ENCODE data around the gene KIAA1549. TPM values are rescaled to one million over a fixed set of nuclear protein-coding genes. Genes with fewer than 3 reads are reported as not detected.

KIAA1549 gene
- total RNA-seq, 1 donor from 2014 or later = 1.9 TPM

DNA sequence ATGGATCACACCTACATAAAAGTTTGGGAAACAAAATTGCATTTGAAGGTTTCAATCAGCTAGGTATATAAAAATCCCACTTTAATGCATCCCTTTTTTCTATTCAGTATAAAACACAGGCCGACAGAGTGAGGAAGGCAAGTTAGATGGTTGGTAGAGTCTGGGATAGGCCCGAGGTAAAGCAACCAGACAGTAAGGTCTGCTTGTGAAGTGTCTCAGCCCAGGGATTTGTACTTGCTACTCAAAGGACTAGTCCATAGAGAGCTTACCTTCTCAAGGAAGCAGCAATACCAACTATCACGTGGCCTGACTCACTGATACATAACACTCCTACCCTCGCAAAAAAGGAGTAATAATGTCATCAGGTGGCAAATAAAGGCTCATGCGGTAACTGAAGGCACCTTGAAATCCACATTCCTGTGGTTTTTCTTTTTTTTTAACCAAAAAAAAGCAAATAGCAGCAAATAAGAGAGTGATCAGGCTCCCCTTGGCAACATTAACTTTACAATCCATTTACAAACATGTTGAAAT lies 127.0 kb downstream of the KIAA1549 start:
- DNase-seq (ENCODE audit: low read depth in 2 of 2) = no peak

DNA sequence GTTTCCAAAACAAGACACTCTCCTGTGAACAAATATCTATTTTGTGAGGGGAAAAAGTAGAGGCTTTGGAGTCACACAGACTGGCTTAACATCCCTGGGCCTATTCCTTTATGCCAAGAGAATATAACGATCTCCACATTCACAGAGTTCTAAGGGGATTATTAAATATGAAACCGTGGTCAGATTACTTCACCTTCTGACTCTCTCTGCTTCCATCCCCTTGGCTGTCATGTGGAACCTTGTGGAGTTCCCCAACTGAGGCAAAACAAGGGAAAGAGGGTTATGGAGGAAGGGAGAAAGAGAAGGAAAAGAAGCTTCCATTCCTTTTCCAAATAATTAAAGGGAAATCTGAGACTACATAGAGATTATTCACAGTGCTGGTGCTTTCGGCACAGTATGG lies 127.7 kb downstream of the KIAA1549 start:
- no peak for DNase-seq (ENCODE audit: low read depth in 2 of 2)

DNA sequence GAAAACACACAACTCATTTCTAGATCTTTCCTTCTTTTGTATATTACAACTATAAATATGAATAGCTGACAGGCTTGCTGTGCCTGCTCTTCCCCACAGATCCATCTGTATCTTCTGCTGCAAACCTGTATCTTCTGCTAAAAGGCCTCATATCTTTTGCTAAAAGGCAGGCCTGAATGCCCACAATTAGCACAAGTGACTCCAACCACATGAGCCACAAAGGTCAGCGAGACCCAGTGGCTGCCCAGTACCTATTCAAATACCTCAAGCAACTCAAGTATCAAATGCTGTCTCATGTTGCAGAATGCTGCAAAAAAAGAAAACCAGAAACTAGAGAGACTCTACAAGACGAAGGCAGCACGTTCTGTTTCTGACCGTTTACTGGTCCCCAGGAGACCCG lies 128.7 kb downstream of the KIAA1549 start:
- no peak for DNase-seq (ENCODE audit: low read depth in 2 of 2)

DNA sequence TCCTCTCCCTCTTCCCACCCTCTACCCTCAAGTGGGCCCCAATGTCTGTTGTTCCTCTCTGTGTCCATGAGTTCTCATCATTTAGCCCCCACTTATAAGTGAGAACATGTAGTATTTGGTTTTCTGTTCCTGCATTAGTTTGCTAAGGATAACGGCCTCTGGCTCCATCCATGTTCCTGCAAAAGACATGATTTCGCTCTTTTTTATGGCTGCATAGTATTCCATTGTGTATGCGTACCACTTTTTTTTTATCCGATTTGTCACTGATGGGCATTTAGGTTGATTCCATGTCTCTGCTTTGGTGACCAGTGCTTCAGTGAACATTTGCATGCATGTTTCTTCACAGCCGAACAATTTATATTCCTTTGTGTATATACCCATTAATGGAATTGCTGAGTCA lies 131.5 kb downstream of the KIAA1549 start:
- DNase-seq (ENCODE audit: low read depth in 2 of 2) = no peak

DNA sequence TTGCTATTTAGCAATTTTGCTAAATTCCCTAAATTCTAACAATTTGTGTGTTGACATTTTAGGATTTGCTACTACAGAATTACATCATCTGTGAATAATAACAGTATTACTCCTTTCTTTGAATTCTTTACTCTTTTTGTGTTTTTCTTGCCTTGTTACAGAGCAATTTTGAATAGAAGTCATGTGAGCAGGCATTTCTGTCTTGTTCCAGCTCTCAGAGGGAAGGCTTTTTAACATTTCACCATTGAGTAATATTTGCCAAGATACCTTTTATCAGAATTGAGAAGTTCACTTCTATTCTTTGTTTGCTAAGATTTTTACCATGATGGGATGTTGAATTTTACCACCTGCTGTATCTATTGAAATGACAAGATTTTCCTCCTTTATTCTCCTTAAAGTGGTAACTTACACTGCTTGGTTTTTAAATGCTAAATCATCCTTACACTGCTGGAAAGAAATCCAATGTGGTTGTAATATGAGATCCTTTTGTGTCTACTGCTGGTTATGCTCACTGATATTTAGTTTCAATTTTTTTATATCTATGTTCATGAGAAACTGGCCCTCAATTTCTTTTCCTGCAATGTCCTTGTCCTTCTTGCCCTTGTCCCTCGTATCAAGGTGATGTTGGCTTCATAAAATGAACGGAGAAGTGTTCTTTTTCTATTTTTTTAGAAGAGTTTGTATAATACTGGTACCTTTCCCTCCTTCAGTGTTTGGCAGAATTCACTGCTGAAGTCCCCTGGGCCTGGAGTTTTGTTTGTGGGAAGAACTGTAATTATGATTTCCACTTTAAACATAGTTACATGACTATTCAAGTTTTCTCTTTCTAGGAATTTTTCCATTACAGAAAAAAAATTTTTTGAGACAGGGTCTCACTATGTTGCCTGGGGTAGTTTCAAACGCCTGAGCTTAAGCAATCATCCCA lies 132.9 kb downstream of the KIAA1549 start:
- no peak for DNase-seq (ENCODE audit: low read depth in 2 of 2)

DNA sequence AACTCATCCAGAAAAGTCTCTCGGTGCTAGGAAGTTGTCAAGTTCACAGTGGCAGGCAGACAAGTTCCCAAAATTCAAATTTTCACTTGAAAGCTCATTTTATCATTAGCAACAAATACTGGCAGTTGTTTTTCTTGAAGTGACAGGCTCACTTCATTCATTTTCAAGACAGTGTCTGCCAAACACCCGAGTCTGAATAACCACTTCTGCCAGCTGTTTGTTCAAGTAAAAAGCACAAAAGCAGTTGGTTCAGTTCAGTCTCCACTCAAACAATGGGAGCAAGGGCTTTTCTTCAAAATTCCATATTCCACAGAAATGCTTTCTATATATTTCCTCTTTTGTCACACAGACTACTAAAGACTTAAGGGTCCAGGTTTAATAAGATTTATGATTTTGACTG lies 135.5 kb downstream of the KIAA1549 start:
- no peak for DNase-seq (ENCODE audit: low read depth in 2 of 2)

DNA sequence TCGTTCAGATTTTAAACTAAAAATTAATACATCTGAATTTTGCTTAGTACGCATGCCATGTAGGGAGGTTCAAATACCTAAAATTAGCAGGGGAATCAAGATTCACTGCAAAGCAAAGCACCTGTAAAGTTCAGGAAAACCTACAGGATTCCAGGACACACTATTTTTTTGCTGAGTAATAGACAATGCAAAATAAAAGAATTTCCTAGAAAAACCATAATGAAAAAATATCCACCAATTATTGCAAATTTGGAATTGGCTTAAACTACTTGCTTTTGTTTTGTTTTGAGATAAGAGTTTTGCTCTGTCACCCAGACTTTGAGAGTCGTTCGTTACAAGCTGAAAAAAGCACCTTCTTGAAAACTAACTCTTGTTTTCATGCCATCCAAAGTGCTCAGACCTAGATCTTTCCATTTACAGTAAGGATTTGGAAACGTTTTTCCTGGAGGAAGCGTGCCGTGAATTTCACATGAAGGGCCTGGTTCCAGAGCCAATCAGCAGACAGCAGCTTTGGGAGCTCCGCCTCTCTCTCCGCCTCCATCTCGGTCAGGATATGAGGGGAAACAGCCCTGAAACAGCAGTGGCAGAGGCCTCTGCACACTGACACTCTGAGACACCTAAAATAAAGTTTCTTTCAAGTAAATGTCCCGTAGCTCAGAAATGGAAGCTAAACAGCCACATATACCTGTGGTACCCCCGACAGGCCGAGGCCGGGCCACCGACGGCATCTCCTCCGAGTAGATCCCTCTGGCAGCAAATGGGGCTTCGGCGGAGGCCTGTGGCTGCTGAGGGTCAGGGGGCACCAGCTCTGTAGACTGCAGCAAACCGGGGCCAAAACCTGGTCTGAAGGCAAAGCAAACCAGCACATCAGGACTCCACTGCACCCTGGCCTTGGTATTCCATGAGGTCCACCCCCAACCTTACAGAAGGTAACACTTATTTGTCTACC lies 137.3 kb downstream of the KIAA1549 start:
- DNase-seq (ENCODE audit: low read depth in 2 of 2) = no peak

DNA sequence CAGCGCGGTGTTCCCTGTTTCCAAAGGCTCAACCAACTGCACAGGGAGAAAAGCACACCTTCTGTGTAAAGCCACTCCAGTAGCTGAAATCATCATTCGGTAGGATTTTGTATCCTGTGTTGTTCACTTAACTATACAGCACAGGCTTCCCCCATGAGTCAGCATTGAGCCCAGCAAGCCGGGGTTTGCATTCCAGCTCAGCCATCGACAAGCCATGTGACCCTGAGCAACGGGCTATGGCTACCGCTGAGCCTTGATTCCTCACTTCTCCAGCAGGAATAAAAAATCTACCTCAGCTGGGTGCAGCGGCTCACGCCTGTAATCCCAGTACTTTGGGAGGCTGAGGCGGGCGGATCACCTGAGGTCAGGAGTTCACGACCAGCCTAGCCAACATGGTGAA lies 139.1 kb downstream of the KIAA1549 start:
- DNase-seq (ENCODE audit: low read depth in 2 of 2) = peak in 1 of 2 donors; percentile 19

DNA sequence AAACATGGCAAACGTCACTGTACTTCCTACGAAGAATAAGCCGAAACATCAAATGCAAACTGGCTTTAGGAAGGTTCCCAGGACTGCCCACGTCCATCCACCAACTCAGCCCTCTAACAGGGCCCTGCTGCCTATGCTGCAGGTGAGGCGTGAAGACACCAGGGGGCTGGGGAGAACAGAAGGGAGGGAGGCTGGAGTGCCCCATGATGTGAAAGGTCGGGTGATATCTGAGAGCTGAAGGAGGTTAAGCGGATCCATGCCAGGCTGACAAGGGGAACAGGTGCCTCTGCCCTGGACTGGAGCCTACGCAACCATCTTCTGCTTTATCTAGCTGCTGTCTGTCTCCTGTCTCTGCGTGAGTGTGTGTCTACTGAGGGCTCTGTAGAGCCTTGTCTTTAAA lies 143.0 kb downstream of the KIAA1549 start:
- DNase-seq (ENCODE audit: low read depth in 2 of 2) = no peak

DNA sequence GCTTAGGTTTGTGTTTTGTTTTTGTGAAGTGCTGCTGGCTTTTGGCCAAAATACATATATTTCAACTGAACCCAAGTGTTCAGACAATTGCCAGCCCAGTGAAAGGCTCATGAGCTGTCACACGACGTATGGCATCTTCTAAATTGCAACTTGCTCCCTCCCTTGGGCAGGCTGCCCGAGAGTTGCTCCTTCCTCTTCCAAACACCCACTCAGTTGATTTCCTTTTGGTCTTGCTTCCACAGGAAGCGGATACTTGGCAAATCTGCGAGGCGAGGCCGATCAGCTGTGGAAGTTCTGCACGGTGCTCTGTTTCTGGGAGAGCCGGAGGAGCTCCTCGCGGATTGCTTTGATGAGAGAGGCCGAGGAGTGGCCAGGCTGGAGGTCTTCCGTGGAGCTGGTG lies 143.6 kb downstream of the KIAA1549 start:
- DNase-seq (ENCODE audit: low read depth in 2 of 2) = peak; percentile 9 to 73

DNA sequence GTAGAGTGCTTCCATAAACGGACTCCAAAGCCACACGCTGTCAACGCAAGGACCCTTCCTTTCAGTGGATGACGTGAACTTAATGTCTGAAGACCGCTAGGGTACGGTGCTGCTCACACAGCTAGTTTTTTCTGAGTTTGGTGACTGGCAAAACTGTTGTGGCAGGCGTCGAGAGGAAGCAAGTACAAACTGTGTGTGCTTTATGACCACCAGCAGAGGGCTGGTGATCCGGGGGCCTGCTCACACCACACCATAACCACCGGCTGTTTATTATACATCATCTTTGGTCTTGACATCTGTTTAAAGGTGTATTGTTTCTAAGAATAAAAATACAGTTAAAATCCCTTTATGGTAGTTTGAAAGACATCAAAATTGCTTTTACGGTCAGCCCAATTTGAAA lies 146.1 kb downstream of the KIAA1549 start:
- no peak for DNase-seq (ENCODE audit: low read depth in 2 of 2)

DNA sequence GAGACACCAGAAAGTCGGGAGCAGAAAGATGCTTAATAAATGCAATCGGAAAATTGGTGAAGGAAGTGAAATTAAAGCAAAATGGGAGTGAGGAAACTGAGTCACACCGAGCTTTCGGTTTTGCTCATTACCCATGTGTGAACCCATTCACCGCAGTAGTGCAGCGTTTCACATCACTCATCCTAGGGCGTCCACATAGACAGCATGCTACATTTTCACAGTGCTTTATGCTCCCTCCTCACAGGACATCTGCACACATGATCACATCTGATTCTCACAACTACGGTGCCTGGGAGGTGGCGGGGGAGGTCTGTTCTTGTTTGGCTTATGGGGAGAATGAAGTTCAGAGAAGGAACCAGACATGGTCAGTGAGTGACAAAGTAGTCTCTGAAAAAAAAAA lies 146.6 kb downstream of the KIAA1549 start:
- DNase-seq (ENCODE audit: low read depth in 2 of 2) = no peak

DNA sequence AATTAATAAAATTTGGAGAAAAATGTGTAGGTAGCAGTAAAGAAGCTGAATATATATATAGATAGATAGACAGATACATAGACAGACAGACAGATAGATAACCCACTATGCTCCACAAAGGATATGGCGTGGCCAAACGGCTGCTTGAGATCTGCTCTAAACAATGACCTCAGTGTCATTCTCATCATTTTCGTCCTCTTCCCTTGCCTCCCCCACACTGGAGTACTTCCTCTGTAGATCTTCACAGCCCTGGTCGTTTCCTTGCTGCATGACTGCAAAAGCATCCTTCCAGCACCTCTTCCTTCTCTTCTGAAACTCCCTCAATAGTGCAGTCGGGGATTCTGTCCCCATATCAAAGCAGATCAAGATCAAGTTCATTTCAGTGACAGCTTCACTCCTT lies 147.6 kb downstream of the KIAA1549 start:
- no peak for DNase-seq (ENCODE audit: low read depth in 2 of 2)

DNA sequence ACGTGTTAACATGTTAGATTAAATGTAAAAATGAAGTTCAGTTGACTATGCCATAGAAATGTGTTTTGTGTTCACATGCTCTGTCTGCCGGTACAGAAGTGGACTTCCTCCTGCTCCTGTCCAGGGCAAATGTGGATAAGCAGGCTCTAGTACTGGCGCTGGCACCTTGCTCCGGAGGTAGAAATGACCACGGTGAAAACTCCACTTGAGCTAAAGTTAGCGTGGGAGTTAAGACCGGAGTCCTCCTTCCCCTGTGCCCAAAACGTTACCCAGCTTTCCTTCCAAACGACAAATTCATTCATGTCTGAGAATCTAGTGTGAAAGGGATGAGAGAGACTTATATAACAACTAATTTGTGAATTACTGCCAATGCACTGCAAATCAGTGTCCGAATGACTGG lies 148.2 kb downstream of the KIAA1549 start:
- DNase-seq (ENCODE audit: low read depth in 2 of 2) = no peak

DNA sequence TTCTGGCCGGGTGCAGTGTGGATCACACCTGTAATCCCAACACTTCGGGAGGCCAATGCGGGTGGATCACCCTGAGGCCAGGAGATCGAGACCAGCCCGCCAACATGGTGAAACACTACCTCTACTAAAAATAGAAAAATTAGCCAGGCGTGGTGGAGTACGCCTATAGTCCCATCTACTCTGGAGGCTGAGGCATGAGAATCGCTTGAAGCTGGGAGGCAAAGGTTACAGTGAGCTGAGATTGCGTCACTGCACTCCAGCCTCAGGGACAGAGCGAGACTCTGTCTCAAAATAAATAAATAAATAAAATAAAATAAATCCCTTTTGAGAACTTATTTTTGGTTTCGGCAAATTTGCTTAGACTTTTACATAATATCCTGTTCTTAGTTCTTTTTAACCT lies 151.9 kb downstream of the KIAA1549 start:
- DNase-seq (ENCODE audit: low read depth in 2 of 2) = no peak

DNA sequence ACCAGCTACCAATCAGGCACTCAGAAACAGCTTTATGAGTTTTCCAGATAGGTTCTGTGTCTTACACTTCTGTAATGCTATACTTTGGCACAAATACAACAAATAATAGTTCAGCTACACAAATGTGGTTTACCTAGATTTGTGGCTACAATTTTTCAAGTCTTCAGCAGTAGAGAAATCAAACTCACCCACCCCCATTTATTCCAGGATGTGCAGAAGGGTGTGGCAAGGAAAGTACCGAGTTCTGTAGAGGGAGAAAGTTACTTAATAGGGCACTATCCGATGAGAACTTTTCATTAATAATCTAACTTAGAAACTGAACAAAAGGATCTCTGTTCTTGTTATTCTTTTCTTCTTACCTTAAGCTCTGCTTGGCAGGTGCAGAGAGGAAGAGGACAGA lies 152.9 kb downstream of the KIAA1549 start:
- DNase-seq (ENCODE audit: low read depth in 2 of 2) = no peak

DNA sequence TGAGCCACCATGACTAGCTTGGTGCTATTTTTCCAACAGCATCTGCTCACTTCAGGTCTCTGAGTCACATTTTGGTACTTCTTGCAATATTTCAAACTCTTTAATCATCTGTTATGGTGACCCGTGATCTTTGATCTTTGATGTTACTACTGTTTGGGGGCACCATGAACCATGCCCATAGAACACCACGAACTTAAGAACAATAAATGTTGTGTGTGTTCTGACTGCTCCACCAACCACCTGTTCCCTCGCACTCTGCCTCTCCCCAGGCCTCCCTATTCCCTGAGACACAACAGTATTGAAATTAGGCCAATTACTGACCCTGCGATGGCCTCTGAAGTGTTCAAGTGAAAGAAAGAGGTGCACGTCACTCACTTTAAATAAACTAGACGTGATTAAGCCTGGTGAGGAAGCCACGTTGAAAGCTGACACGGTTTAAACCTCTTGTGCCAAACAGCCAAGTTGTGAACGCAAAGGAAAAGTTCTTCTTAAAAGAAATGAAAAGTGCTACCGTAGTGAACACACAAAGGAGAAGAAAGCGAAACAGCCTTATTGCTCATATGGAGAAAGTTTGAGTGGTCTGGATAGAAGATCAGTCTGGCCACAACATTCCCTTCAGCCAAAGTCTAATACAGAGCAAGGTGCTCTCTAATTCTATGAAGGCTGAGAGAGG lies 156.0 kb downstream of the KIAA1549 start:
- DNase-seq (ENCODE audit: low read depth in 2 of 2) = no peak

DNA sequence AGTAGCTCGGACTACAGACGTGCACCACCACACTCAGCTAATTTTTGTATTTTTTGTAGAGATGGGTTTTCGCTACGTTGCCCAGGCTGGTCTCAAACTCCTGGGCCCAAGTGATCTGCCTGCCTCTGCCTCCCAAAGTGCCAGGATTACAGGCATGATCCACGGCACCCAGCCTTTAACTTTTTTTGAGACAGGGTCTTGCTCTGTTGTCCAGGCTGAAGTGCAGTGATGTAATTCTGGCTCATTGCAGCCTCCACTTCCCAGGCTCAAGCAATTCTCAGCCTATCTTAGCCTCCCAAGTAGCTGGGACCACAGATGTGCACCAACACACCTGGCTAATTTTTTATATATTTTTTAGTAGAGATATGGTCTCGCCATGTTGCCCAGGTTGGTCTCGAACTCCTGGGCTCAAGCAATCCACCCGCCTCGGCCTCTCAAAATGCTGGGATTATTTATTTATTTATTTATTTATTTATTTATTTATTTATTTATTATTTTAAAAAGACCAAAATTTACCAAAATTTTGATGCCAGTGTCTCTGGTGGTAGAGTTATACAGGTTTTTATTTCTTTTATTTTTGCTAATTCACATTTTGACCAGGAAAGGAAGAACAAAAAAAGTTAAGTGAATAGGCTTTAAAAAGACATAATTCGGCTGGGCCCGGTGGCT lies 158.2 kb downstream of the KIAA1549 start:
- DNase-seq (ENCODE audit: low read depth in 2 of 2) = no peak

DNA sequence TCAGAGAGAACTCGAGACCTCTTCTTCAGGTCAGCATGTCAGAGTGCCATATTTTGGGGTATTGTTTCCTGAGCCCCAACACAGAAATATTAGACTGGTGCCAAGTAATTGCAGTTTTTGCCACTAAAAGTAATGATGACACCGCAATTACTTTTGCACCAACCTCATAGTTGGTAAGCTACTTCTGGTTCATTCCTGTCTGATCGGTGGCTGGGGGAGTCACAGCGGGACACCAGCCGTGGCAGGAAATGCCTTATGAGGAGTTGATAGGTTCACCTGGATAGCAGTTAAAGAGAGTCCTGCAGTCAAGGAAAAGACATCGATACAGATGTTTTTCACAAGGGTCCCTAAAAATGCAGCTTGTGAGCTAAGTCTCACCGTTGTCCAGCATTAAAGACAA lies 159.3 kb downstream of the KIAA1549 start:
- DNase-seq (ENCODE audit: low read depth in 2 of 2) = no peak

DNA sequence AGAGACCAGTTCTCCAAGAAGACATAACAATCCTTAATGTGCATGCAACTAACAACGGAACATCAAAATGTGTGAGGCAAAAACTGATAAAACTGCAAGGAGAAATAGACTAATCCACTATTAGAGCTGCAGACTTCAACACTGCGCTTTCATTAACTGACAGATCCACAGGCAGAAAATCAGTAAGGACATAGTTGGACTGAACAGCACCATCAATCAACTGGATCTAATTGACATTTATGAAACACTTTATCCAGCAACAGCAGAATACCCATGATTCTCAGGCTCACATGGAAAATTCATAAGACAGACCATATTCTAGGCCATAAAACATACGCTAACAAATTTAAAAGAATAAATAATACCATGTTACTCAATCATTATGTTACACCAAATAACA lies 161.6 kb downstream of the KIAA1549 start:
- no peak for DNase-seq (ENCODE audit: low read depth in 2 of 2)

DNA sequence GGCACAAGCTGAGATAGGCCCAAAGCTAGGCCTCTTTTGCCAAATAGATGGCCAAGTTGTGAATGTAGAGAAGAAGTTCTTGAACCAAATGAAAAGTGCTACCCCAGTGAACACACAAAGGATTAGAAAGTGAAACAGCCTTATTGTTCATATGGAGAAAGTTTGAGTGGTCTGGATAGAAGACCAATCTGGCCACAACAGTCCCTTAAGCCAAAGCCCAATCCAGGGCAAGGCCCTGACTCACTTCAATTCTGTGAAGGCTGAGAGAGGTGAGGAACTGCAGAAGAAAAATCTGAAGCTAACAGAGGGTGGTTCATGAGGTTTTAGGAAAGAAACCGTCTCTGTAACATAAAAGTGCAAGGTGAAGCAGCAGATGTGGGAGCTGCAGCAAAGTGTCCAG lies 164.5 kb downstream of the KIAA1549 start:
- no peak for DNase-seq (ENCODE audit: low read depth in 2 of 2)
